RKO (cell line): ENCODE data around the gene CCDC78.
A peak's percentile ranks its signal among the peaks of the same experiment; 100 is the strongest.

Experiments used
- DNase-seq: peaks from one replicate; pipeline ENCODE4 v3.0.0-alpha.2; 2016; ENCODE audit warnings: low spot score

The CCDC78 gene

DNA sequence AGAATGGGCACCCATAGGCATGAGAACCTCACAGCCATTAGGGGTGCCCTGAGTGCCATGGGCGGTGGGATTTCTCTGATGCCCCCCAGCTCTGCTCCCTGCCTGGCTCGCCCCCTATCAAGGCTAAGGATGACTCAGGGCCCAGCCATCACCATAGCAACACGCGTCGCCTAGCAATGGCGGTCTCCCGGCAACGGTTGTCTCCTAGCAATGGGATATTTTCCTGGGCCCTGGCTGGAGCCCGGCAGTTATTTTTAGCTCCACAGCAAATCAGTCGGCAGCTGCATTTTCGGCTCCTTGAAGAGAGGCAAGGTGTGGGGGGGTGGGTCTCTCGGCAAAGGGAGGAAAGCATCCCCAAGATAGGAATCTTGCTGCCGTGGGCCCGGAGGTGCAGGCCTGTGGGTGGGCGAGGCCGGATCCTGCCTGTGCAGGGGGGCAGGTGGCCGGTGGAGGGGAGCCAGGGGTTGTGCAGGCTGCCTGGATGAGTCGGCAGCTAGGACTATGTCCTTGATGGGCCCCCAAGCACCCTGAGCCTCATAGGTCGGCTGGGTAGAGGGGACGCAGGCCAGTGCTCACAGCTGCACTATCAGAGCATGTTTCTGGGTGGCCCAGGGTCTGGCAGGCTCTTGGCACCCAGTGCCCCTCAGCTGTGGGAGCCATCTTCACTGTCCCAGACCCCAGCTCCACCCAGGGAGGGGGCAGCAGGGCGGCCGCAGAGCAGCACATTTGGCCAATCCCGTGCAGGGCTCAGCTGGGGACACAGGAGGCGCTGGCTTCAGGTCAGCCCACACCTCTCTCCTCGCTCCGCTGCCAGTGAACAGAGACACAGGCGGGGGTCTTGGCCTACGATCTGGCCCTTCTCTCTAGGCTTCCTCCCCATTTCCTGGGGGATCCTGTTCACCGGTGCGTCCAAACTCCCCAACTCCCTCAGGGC, 16.4 kb downstream of the CCDC78 start:
- peak; percentile 87 for DNase-seq

DNA sequence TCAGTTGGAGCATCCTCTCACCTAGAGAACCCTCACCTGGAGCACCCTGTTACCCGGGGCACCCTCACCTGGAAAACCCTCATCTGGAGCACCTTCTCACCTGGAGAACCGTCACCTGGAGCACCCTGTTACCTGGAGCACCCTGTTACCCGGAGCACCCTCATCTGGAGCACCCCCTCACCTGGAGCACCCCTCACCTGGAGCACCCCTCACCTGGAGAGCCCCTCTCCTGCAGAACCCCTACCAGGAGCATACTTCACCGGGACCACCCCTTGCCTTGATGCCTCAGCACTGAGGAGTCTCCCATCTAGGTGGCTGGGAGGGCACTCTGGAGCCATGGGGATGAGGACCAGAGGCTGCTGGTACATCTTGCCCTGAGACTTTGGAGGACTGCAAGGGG, 17.3 kb downstream of the CCDC78 start:
- DNase-seq, result no peak

DNA sequence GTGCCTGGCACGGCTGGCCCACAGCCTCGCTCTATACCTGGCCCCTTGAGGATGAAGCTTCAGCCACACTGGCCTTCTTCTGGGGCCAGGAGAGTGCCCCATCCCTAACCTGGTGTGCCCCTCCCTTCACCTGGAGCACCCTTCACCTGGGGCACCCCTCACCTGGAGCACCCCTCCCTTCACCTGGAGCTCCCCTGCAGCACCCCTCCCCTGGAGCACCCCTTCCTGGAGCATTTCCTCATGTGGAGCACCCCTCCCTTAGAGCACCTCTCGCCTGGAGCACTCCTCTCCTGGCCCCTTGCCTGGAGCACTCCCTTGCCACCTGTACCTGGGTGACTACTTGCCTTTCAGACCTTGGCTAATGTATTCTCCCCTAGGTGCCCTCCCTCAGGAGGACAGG, 18.2 kb downstream of the CCDC78 start:
- no peak for DNase-seq

DNA sequence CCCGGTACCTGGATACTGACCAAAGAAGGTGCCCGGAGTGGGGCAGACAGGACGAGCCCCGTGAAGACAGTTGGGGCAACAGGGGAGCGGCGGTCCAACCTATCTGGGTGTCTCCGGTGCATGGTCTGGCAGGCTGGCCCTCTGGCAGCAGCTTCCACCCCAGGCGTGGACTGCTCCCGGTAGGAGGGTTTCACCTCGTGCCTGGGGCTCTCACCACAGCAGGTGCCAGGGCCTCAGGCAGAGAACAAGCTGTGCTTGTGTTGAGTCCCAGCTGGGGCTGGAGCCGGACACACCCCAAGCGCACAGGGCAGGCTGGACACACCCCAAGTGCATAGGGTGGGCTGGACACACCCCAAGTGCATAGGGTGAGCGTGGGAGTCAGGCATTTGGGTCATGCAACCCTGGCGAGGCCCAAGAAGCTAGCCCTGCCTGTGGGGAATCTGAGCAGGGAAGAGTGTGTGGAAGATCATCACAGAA, 19.1 kb downstream of the CCDC78 start:
- DNase-seq, result no peak

GRCh38 chr16:706189-707061, 19.8 kb downstream of the CCDC78 start:
- DNase-seq, result no peak

- peak; percentile 43 for DNase-seq
Observed at GRCh38 chr16:705431-706188, 20.6 kb downstream of the CCDC78 start, which contains the start of gene FBXL16. FBXL16 (minus strand) TSS chr16:705801; CDS start chr16:697405, 8,396 bp downstream.

- no peak for DNase-seq
Observed at GRCh38 chr16:704552-705380, 21.5 kb downstream of the CCDC78 start.

DNA sequence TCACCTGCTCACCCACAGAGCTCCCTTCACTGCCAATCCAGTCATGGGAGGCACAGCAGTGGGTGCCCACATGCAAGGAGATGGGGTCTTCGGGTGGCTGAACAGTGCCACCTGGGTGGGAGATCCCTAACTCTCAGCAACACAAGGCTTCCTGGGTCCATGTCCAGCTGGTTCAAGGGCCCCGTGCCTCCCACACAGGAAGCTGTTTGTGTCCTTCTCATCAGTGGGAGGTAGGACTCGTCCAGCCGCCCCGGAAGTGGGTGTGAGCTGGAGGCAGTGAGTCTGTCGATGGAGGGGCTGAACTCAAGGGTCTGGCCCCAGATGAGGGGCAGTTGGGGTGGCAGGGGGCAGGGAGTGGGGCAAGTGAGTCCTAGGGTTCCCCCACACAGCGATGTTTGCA, 22.2 kb downstream of the CCDC78 start:
- no peak for DNase-seq

DNA sequence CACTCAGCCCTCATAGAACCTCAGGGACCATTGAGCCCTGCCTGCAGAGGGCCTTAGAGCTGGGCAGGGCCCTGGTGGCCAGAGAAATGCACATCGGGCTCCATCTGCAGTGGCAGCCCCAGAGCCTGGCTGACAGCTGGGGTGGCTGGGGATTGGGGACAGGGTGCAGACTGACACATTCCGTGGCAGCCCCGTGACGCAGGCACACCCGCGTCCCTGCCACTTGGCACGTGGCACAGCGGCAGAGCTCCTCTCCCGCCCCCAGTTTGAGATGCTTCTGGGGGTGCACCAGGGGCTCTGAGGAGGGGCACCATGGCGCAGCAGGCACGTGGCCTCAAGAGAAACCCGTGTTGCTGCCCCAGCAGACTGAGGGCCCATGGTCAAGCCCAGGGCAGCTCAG, 22.8 kb downstream of the CCDC78 start:
- DNase-seq, result no peak

GRCh38 chr16:702341-702740, 23.9 kb downstream of the CCDC78 start:
- no peak for DNase-seq

DNA sequence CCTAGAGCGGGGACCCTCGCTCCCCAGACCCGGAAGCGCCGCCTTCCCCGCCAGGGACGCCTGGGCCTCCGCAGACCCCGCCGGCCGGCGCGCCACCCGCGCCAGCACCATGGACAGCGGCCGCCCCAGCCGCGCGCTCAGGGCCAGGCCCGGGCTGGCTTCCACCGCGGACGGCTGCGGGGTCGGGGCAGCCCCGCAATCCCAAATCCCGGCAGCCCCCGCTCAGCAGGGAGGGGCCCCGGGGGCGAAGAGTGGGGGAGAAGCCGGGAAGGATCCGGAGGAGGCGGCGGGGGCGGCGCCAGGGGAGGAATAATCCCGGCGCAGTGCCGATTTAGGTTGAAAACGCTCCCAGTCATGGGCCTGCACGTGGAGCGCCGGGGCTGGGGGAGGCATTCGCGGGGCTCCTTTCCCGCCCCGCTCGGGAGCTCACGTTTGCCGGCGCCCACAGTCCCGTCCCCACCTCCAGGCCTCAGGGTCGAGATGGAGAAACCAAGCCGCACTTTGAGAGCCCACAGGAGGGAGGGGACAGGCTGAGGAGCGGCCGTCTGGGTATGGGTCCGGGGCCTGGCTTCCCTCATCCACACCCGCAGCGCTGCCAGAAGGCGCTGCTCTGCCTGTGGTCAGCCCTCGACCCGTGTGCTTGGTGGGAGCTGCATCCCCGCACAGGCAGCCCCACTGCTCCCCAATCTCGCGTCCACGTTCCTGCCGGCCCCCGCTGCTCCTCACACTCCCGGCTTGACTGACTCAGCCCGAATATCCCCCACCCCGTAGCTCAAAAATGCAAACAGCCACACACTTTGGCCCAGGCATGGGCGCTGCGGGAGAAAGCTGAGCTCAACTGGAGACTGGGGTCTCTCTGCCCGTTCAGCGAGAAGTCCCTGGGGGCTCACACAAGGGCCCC, 25.3 kb downstream of the CCDC78 start:
- DNase-seq, result no peak

GRCh38 chr16:698911-699671, 27.2 kb downstream of the CCDC78 start:
- no peak for DNase-seq

DNA sequence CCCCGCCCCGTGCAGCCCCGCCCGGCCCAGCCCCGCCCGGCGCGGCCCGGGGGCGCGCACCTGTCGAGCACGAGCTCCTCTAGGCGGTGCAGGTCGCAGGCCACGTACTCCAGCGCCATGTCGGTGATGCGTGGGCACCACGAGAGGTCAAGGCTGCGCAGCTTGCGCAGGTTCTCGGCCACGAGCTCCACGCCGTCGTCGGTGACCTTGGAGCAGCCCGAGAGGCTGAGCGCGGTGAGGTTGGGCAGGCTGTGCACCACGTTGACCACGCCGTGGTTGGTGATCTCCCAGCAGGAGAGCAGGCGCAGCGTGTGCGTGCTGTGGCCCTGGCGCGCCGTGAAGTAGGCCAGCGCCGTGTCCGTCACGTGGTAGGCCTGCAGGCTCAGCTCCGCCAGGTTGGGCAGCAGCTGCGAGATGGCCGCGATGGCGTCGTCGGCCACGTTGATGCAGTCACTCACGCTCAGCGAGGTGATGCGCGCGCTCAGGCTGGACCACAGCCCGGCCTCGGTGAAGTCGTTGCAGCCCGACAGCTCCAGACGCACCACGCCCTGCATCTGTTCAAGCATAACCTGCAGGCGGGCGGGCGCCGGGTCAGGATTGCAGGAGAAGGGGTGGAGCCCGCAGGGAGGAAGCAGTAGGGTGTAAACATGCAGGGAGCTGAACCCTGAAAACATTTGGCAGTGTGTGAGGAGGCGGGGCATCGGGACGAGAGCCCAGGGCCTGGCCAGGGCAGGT, 30.7 kb downstream of the CCDC78 start:
- DNase-seq, result peak; percentile 55

DNA sequence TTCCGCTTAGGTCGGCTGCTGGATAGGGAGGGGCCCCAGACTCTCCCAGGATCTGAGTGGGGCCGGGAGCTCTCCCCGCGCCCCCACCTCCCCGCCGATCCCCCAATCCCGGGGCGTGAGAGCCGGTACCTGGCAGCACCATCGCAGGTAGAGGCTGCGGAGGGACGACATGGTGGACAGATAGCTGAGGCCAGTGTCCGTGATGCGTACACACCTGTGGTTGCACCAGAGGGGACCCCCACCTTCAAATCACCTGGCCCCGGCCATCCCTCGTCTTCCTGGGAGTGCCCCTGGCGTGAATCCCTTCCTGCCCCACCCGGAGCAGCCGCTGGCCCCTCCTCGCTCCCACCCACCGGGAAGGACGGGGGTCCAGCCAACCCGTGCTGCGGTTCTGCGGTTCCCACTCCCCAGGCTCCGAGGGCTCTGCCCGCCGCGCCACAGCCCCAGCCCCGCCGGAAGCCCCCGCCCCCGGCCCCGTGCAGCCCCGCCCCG, 31.3 kb downstream of the CCDC78 start:
- no peak for DNase-seq

DNA sequence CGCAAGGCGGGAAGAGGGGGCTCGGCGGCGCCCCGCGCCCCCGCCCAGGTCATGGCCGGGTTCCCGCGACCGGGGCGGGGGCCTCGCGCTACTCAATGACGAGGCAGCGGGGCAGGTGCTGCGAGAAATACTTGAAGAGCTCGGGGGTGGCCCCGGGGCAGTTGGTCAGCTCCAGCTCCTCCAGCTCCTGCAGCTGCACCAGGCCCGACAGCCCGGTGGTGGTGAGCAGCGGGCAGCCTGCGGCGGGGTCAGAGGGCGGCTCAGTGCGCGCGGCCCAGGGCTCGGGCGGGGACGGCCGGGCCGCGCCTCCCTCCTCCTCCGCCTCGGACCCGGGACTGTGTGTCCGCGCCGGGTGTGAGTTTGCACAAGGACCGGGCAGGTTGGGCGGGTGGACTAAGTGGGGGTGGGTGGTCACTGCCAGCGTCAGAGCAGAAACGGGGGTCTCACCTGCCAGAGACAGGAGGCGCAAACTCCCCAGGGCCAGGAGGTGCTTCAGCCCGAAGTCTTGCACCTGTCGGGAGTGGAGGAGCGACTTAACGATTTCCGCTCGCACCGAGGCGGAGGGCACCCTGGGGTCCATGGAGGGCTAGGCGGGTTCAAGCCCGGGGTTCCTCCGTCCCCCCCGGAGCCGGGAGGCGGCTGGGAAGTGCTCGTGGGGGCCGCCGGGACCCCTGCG, 31.9 kb downstream of the CCDC78 start:
- DNase-seq, result no peak

GRCh38 chr16:693766-694165, 32.5 kb downstream of the CCDC78 start:
- DNase-seq, result no peak

DNA sequence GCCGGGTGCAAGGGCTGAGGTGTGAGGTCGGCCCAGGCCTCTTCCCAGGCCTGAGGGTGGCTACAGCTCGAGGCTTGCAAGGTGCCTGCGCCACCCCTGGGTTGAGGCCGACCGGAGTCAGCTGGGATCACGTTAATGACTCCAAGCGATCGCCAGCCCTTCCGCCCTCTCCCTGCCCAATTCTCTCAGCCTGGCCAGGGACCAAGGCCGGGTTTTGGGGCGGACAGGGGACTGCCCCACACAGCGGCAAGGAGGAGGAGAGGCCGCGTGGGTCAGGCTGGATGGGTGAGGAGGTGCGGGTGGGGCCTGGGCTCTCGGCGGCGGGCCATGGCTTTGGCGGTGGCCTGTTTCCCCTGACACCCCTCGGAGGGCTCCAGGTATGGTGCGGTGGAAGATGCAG, 32.9 kb downstream of the CCDC78 start:
- DNase-seq, result no peak
